H1 (cell line): ENCODE results near the gene AMN1. TPM values are rescaled to one million over a fixed set of nuclear protein-coding genes. Genes with fewer than 3 reads are reported as not detected.

ENCODE experiments used
- CTCF ChIA-PET: fragments of 300-600 bp; sonication (Branson Sonifier 250); formaldehyde crosslinking; loops from one replicate; lab custom pipeline; 2021; ENCODE audit not compliant: partially characterized antibody; lab: Charles Lee
- POLR2A ChIA-PET: fragments of 300-600 bp; sonication (Branson Sonifier 250); formaldehyde crosslinking; loops from one replicate; lab custom pipeline; 2021; ENCODE audit warnings: inconsistent platforms; ENCODE audit not compliant: partially characterized antibody; lab: Charles Lee
- DNase-seq, 2 experiments: peaks; one replicate each; pipeline versions ENCODE4 v3.0.0 to v3.0.0-alpha.2; 2010 to 2022; ENCODE audit warnings: low spot score in 2 of 2, low read depth in 1 of 2, mixed read lengths in 1 of 2
- FAIRE-seq: peaks from 2 replicates; lab custom pipeline; 2011; peaks lifted over from hg19 to GRCh38; lab: Jason Lieb, UNC
- H2AFZ ChIP-seq: 2 replicates; pipeline ENCODE4 v1.8.1; 2012; ENCODE audit warnings: low read length, inconsistent platforms
- H2AK5ac ChIP-seq: 2 replicates; pipeline ENCODE4 v1.6.1; 2013; ENCODE audit warnings: low read depth, low read length
- H2BK120ac ChIP-seq: replicated peaks from 2 replicates; pipeline ENCODE3; 2013; ENCODE audit warnings: low read depth, low read length, inconsistent platforms
- H2BK12ac ChIP-seq: 2 replicates; pipeline ENCODE4 v1.6.1; 2013; ENCODE audit warnings: low read depth, low read length
- H2BK15ac ChIP-seq: 2 replicates; pipeline ENCODE4 v1.6.1; 2013; ENCODE audit warnings: low read length
- H2BK20ac ChIP-seq: 2 replicates; pipeline ENCODE4 v1.6.1; 2013; ENCODE audit warnings: low read length
- H2BK5ac ChIP-seq: 2 replicates; pipeline ENCODE4 v1.6.1; 2013; ENCODE audit warnings: low read depth, low read length
- H3K14ac ChIP-seq: 2 replicates; pipeline ENCODE4 v1.6.1; 2013; ENCODE audit warnings: inconsistent platforms; ENCODE audit not compliant: insufficient read length
- H3K18ac ChIP-seq: 2 replicates; pipeline ENCODE4 v1.6.1; 2013; ENCODE audit warnings: low read length; ENCODE audit errors: extremely low read depth
- H3K23ac ChIP-seq: 2 replicates; pipeline ENCODE4 v1.6.1; 2013; ENCODE audit warnings: inconsistent platforms; ENCODE audit not compliant: insufficient read length
- H3K23me2 ChIP-seq: 2 replicates; pipeline ENCODE4 v1.6.1; 2013; ENCODE audit warnings: low read depth, low read length
- H3K27ac ChIP-seq: 2 replicates; pipeline ENCODE4 v1.6.1; 2011; ENCODE audit warnings: low read depth, low read length, inconsistent platforms
- H3K27me3 ChIP-seq, 4 experiments: replicated peaks in 1 of 4; 1 replicate in 1 of 4; 2 replicates in 3 of 4; pipeline versions ENCODE4 v1.6.1 to v1.8.1; 2011 to 2013; ENCODE audit warnings: low read length in 3 of 4, mild to moderate bottlenecking in 3 of 4, inconsistent platforms in 2 of 4, mixed read lengths in 2 of 4, moderate library complexity in 1 of 4; ENCODE audit not compliant: control insufficient read depth in 3 of 4, insufficient read depth in 3 of 4; ENCODE audit errors: extremely low read depth in 1 of 4
- H3K36me3 ChIP-seq, 4 experiments: 2 replicates each; pipeline versions ENCODE4 v1.6.1 to v1.8.1; 2011 to 2013; ENCODE audit warnings: mild to moderate bottlenecking in 4 of 4, low read length in 3 of 4, moderate library complexity in 2 of 4, control low read depth in 1 of 4, inconsistent platforms in 1 of 4; ENCODE audit not compliant: insufficient read depth in 4 of 4, control insufficient read depth in 2 of 4
- H3K4ac ChIP-seq: replicated peaks from 2 replicates; pipeline ENCODE3; 2013; ENCODE audit warnings: low read length, low read depth, mixed read lengths, inconsistent platforms; ENCODE audit not compliant: insufficient read length
- H3K4me1 ChIP-seq, 4 experiments: replicated peaks in 1 of 4; 1 replicate in 1 of 4; 2 replicates in 3 of 4; pipeline versions ENCODE4 v1.6.1 to v1.8.1; 2011 to 2013; ENCODE audit warnings: low read length in 3 of 4, inconsistent platforms in 2 of 4, mixed read lengths in 1 of 4; ENCODE audit not compliant: insufficient read depth in 4 of 4, control insufficient read depth in 3 of 4
- H3K4me2 ChIP-seq, 2 experiments: 2 replicates each; pipeline versions ENCODE4 v1.6.1 to v1.8.1; 2011 to 2013; ENCODE audit warnings: low read depth in 2 of 2, low read length in 2 of 2, control low read depth in 1 of 2, inconsistent platforms in 1 of 2, mild to moderate bottlenecking in 1 of 2; ENCODE audit not compliant: insufficient read depth in 1 of 2
- H3K4me3 ChIP-seq, 4 experiments: fragments of 200-600, 300-600 bp in 1 of 4; sonication (generic), shearing (Covaris generic), sonication (Bioruptor Twin) in 1 of 4; 2 replicates each; pipeline versions ENCODE4 v1.5.1 to v1.8.1; 2011 to 2016; ENCODE audit warnings: low read length in 4 of 4, low read depth in 3 of 4, control low read depth in 2 of 4, inconsistent platforms in 2 of 4, mild to moderate bottlenecking in 2 of 4, mixed read lengths in 1 of 4, moderate library complexity in 1 of 4; ENCODE audit not compliant: insufficient read depth in 2 of 4; ENCODE audit errors: extremely low read depth in 1 of 4
- H3K56ac ChIP-seq: replicated peaks from 2 replicates; pipeline ENCODE3; 2013; ENCODE audit warnings: low read depth, mild to moderate bottlenecking, mixed read lengths, low read length, inconsistent platforms; ENCODE audit not compliant: insufficient read length
- H3K79me1 ChIP-seq: 2 replicates; pipeline ENCODE4 v1.6.1; 2013; ENCODE audit warnings: low read depth, low read length, control low read depth
- H3K79me2 ChIP-seq, 2 experiments: 2 replicates each; pipeline versions ENCODE4 v1.6.1 to v1.8.1; 2012 to 2013; ENCODE audit warnings: low read length in 2 of 2, mild to moderate bottlenecking in 2 of 2, inconsistent platforms in 1 of 2; ENCODE audit not compliant: insufficient read depth in 2 of 2, control insufficient read depth in 1 of 2
- H3K9ac ChIP-seq, 4 experiments: replicated peaks in 1 of 4; 1 replicate in 1 of 4; 2 replicates in 3 of 4; pipeline versions ENCODE4 v1.6.1 to v1.8.1; 2011 to 2013; ENCODE audit warnings: low read depth in 3 of 4, low read length in 3 of 4, control low read depth in 2 of 4, mild to moderate bottlenecking in 2 of 4, moderate library complexity in 2 of 4, inconsistent platforms in 1 of 4; ENCODE audit errors: extremely low read depth in 1 of 4
- H3K9me3 ChIP-seq, 2 experiments: 2 replicates each; pipeline versions ENCODE4 v1.6.1 to v1.8.1; 2012 to 2013; ENCODE audit warnings: mild to moderate bottlenecking in 2 of 2, moderate library complexity in 2 of 2, control low read depth in 1 of 2, inconsistent platforms in 1 of 2, low read depth in 1 of 2, low read length in 1 of 2, mixed read lengths in 1 of 2; ENCODE audit not compliant: insufficient read depth in 2 of 2
- H4K20me1 ChIP-seq, 2 experiments: replicated peaks in 1 of 2; 2 replicates each; pipeline versions ENCODE3 to v1.8.1; 2011 to 2013; ENCODE audit warnings: inconsistent platforms in 2 of 2, low read length in 2 of 2, mild to moderate bottlenecking in 1 of 2; ENCODE audit not compliant: insufficient read depth in 2 of 2, control insufficient read depth in 1 of 2
- H4K5ac ChIP-seq: 2 replicates; pipeline ENCODE4 v1.6.1; 2013; ENCODE audit warnings: low read length, low read depth, mixed read lengths, inconsistent platforms; ENCODE audit not compliant: insufficient read length
- H4K8ac ChIP-seq: 2 replicates; pipeline ENCODE4 v1.8.0; 2013; ENCODE audit warnings: mild to moderate bottlenecking, moderate library complexity, low read length, inconsistent platforms; ENCODE audit not compliant: insufficient read depth; ENCODE audit errors: extremely low read depth
- H4K91ac ChIP-seq: replicated peaks from 2 replicates; pipeline ENCODE3; 2013; ENCODE audit warnings: low read length, mixed read lengths, inconsistent platforms; ENCODE audit not compliant: insufficient read length
- SP4 ChIP-seq: IDR thresholded peaks from 2 replicates; pipeline ENCODE4 v1.6.1; 2012; ENCODE audit warnings: low read length, inconsistent platforms
- SRF ChIP-seq: IDR thresholded peaks from 2 replicates; pipeline ENCODE4 v1.6.1; 2011; ENCODE audit warnings: mild to moderate bottlenecking, low read depth, low read length, moderate library complexity
- WGBS, 2 experiments: shearing (Covaris generic) in 1 of 2; methylation state at CpG; one replicate each; pipeline versions ENCODE4 v1.1.6 to v1.1.7; 2013 to 2015; ENCODE audit warnings: low lambda C conversion rate in 2 of 2, mixed read lengths in 2 of 2, inconsistent platforms in 1 of 2, low coverage in 1 of 2, missing lambda C conversion rate in 1 of 2; ENCODE audit not compliant: insufficient replicate concordance in 2 of 2, insufficient coverage in 1 of 2, insufficient read length in 1 of 2; ENCODE audit errors: extremely low coverage in 1 of 2, missing lambda C conversion rate in 1 of 2; 5-methylcytosine and 5-hydroxymethylcytosine counted together
- polyA plus RNA-seq, 7 experiments: library from polyadenylated mRNA; depleted of rRNA in 3 of 7; stranded (reverse) in 5 of 7; unstranded in 2 of 7; fragments of >200 nt in 5 of 7; fragments of 200-250 nt in 2 of 7; gene quantifications; 1 replicate in 5 of 7; 2 replicates in 1 of 7; 4 replicates in 1 of 7; pipeline versions ENCODE4 v1.2.1 to v1.2.3, GENCODE V29; 2011 to 2013; ENCODE audit warnings: missing spikeins in 2 of 7, mixed read lengths in 2 of 7
- total RNA-seq: library from RNA; stranded (reverse); fragmentation: NEBNext Ultra II Directional; extraction: Animal tissue kit (Norgen Biotek cat#: 25700); gene quantifications from 2 replicates; pipeline ENCODE4 v1.2.1, GENCODE V29; 2021

The AMN1 gene
- total and polyA plus RNA-seq, 2 of the 8 experiments (the other 6 are each of a cell fraction or from before 2014, with no cell fraction given) = 7.5 to 13.8 TPM

- FAIRE-seq = no peak
- H3K4me2 ChIP-seq = no peak overlapping the region
- POLR2A ChIA-PET = interaction anchor here (0.6 kb wide), 1 partner anchor 14 kb away, joined by 3 read pairs; no protein-coding TSS in a partner anchor
Measured at GRCh38 chr12:31750747-31751039, 21.9 kb upstream of the AMN1 start.

More at GRCh38 chr12:31750747-31751039, 21.9 kb upstream of the AMN1 start:
- H3K27ac ChIP-seq = no peak overlapping the region
- H4K91ac ChIP-seq = no peak overlapping the region
- H2BK15ac ChIP-seq = no peak overlapping the region; the same call in 1 of the 2 replicates
- TF ChIP-seq SP4 = no peak
- no peak for TF ChIP-seq SRF
- no peak overlapping the region; the same call in 1 of the 2 replicates for H2BK5ac ChIP-seq
- no peak overlapping the region for H3K14ac ChIP-seq
- no peaks in the 10 kb centered on the region for H3K36me3 ChIP-seq
- peak overlapping the region; percentile 6 for H2BK20ac ChIP-seq
- H3K9me3 ChIP-seq = no peaks in the 10 kb centered on the region
- 0 out of 2 replicates have a peak overlapping the region, but pooled peaks have one; percentile 37 for H2AFZ ChIP-seq
- peaks cover 0 to 11% (median 6%) of the 10 kb centered on the region in 4 experiments; a peak in 4 of 7 replicates for H3K4me1 ChIP-seq
- H2BK12ac ChIP-seq = peak overlapping the region; percentile 71; the same call in 1 of the 2 replicates
- H3K23ac ChIP-seq = no peak overlapping the region
- no peaks in the 10 kb centered on the region for H4K20me1 ChIP-seq
- no peaks in the 10 kb centered on the region for H3K27me3 ChIP-seq
- 94 to 100% methylated on average over 1 of the region's 2 CpGs for WGBS, 2 experiments
- no peaks in the 10 kb centered on the region for H3K79me2 ChIP-seq
- H3K4me3 ChIP-seq = no peak overlapping the region
- H2BK120ac ChIP-seq = no peak overlapping the region
- DNase-seq = no peak
- H3K18ac ChIP-seq = peak overlapping the region; percentile 11; the same call in 1 of the 2 replicates
- H3K23me2 ChIP-seq = no peaks in the 10 kb centered on the region; the same call in 1 of the 2 replicates
- no peaks in the 10 kb centered on the region for H3K79me1 ChIP-seq
- no peak overlapping the region for H3K9ac ChIP-seq
- CTCF ChIA-PET = interaction anchor here (1.0 to 1.1 kb wide), 2 partner anchors 28 to 98 kb away, joined by 3 to 6 read pairs; no protein-coding TSS in a partner anchor
- no peak overlapping the region for H3K4ac ChIP-seq
- H3K56ac ChIP-seq = no peak overlapping the region
- no peak overlapping the region for H2AK5ac ChIP-seq
- no peak overlapping the region for H4K5ac ChIP-seq
- no peak overlapping the region for H4K8ac ChIP-seq
